HG03135 (cell line): ENCODE results near the gene MAP3K5.
A peak's percentile ranks its signal among the peaks of the same experiment; 100 is the strongest.
"Not testable (repeated sequence)": the region's sequence is repeated elsewhere in the genome, so short reads cannot be mapped to it uniquely, and the experiment has no call there.

ENCODE experiments used
- ATAC-seq: cut with Tn5 transposase; IDR thresholded peaks from one replicate; pipeline ENCODE4 v1.9.1; 2021; ENCODE audit warnings: mild to moderate bottlenecking, moderate library complexity; ENCODE audit not compliant: unreplicated experiment

MAP3K5 gene

DNA sequence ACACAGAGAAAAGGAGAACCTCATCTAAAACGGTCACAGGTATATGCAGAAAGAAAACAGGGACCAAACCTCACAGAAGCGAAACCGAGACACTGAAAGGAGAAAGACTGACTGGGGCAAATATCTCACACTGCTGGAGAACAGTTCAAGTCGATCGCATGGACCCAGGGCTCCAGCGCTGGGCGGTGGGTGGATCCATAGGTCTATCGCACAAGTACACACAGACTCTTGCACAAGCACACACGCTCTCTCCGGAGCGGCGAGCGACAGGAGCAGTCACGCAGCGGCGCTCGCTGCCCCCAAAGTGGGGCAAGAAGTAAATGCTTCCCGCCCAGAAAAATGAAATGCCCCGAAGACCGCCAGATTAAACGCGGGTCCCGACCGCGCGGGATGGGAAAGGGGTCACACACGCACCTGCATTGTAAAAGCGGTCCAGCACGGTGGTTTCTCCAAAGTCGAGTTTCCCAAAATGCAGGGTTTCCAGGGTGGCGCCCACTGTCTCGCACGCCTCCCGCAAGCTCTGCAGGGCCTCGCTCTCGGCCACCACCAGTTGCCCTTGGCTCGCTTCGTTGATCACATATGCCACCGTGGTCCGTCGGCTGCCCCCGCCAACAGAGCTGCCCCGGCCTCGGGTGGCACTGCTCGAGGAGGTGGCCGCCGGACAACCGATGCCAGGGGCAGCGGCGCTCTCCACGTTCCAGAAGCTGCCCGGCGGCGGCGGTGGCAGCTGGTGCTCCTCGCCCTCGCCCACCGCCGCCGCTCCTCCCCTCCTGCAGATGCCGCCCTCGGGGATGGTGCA, 782 bp downstream of the MAP3K5 start:
- peak; percentile 28 for ATAC-seq

DNA sequence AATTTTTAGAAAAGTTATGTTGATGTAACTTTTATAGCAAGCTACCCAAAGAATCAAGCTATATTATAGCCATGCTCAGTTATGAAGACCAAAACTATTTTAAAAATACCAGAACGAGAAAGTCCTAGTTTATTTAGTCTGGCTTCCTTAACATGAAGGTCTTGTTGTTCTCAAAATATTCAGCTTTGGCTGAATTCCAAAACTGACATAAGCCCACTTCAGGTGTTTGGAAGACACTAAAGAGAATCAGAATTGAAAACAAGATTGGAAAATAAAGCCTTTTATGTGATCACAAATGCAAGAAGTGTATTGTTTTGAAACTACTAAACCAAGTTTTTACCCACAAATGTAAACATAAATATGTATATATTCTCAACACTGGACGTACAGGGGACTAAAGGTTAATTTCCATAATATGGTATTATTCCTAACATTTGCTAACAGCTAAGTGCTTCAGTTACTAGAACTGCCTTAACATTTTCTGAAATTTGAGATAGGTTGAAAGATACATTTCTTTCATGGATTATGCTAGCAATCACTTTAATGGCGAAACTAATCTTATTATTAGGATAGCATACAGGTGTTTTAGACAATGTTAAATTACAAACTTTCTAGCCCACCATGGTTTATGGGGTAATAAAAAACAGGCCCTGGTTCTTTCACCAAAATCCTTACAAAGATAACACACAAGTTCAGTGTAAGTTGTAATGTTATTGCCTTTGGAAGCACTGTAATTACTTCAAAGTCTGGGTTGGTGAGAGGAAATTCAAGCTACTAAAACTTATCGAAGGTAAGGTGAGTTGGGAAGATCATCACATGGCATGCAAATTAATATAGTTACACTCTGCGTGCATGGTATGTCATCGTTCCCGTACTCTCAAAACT, 1.6 kb downstream of the MAP3K5 start:
- no peak for ATAC-seq

DNA sequence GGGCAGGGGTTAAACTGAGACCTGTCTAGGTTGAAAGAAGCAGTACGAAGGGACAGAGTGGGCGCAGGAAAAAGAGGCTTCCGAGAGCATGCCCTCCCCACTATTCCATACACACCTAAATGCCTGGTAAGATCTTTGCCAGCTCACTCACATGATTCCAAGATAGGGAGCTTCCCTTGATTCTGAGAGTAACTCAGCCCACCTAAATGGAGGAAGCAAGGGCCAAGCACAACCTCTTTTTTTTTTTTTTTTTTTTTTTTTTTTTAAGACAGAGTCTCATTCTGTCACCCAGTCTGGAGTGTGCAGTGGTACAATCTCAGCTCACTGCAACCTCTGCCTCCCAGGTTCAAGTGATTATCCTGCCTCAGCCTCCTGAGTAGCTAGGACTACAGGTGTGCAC, 2.8 kb downstream of the MAP3K5 start:
- not testable (repeated sequence) for ATAC-seq

DNA sequence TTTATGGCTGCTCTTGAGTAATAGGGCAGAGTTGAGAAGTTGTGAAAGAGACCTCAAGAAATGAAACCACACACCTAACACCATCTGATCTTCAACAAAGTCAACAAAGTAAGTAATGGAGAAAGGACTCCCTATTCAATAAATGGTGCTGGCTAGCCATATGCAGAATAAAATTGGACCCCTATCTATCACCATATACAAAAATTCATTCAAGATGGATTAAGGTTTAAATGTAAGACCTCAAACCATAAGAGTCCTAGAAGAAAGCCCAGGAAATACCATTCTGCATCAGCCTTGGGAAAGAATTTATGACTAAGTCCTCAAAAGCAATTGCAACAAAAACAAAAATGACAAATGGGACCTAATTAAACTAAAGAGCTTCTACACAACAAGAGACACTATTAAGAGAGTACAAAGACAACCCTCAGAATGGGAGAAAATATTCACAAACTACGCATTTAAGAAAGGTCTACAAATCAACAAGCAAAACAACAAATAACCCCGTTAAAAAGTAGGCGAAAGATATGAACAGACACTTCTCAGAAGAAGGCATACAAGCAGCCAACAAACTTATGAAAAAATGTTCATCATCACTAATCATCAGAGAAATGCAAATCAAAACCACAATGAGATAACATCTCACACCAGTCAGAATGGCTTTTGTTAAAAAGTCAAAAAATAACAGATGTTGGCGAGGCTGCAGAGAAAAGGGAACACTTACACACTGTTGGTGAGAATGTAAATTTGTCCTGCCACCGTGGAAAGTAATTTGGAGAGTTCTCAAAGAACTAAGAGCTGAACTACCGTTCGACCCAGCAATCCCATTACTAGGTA, 4.0 kb downstream of the MAP3K5 start:
- ATAC-seq = no peak

DNA sequence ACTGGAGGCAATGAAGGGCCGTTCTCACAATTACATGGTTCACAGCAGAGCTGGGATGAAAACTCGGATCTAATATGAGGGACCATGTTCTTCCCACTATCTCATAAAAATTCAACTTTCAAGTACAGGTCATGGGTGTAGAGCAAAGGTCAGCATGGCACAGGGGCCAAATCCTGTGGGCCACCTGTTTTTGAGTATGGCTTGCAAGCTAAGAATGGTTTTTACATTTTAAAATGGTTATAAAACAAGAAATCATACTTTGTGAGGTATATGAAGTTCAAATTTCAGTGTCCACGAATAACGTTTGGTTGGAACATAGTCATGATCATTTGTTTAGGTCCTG, 4.6 kb downstream of the MAP3K5 start:
- no peak for ATAC-seq

DNA sequence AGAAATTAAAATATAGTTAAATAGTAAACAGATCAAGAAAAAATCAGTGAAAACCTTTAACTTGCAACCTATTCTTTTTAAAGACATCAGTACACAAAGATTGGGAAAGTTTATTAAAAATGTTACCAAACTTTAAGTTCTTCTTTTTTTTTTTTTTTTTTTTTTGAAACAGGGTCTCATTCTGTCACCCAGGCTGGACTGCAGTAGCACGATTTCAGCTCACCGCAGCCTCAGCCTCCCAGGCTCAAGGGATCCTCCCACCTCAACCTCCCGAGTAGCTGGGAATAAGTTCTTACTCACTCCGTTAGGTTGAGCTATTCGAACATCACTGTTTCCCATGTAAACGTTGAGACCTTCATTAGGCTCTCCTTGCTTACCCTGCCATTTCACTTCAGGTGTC, 5.6 kb downstream of the MAP3K5 start:
- no peak for ATAC-seq

DNA sequence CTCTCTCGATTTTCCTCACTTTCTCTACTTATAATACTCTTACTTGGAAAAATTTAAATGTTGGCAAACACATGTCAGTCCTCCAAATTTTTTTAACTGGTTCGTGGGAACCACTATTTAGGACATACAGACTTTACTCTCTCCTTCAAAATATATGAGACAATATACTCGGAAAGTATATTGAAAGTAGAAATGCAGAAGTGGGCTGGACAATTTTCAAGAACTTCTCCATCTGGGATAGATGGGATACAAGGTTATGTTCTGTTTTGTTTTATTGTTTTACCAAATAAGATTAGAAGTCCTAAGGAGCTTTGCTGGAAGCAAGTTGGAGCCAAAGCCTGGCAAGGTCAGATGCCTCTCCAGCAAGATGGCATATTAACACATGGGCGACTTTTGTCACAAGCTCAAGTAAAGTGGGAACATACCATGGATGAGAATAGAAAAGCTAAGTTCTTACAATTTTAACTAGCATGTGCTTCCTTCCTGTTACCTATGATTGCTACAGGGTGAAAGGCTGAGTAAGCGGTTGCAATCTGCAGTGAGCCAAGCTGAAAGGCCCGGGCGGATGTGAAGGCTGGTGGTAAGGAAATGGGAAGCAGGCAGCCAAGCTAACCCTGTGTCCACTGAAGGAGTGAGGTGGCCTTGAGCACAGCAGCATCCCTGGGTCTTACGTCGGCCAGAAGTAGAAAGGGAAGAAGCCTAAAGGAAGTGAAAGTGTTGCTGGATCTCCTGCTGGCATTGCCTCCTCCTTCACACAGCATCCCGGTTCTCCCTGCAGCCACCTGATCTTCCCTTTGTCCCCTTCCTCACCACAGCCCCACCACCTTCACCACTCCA, 7.1 kb downstream of the MAP3K5 start:
- ATAC-seq = no peak

DNA sequence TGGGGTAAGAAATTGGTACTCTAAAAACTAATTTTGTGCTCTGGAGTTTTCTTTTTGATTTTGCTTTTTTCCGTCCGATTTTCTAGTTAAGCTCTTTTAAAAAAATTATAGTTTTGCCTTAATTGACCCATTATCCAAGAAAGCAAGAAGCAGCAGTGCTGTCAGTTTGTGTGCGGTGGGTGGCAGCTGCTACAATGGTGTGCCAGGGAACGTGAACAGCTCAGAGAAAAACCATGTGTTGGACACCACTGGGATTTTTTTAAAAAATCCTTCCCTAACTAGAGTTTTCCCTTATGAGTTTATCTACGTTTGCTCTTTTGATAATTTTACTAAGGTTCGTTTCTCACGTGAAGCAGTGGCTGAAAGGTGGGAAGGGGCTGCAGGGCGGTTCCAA, 8.0 kb downstream of the MAP3K5 start:
- no peak for ATAC-seq

DNA sequence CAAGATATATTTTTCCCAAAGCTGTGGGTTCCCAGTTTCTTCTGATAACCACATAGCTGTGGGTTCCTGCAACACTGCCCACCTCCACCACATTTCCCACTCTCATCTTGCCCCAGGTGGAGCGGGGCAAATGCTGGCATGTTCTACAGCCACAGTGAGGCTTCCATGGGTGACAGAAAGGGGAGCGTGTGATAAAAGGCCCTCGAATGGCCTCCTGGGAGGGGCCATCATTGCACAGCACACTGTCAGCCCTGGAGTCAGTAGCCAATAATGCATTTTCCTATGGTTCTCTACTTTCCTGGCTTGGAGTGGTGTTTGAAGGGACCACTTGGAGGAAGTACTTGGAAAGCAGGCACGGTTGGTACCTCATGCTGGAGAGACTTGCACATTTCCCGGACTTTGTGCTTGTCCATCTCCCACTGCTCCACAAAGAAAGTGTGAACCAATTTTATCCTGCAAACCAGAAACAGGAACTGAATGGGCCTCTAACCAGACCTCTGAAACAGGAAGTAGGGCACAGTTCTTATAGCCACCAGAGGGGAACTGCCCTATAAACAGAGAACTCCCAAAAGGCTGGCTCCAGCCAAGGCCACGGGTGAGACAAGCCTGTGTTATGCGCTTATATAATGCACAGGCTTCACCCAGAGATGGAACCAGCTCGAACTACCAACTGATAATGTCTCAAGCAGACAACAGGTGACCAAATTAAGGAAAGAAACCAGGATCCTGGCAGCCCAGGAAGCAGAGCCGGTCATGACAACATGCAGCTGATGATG, 8.6 kb downstream of the MAP3K5 start:
- ATAC-seq = peak; percentile 73

DNA sequence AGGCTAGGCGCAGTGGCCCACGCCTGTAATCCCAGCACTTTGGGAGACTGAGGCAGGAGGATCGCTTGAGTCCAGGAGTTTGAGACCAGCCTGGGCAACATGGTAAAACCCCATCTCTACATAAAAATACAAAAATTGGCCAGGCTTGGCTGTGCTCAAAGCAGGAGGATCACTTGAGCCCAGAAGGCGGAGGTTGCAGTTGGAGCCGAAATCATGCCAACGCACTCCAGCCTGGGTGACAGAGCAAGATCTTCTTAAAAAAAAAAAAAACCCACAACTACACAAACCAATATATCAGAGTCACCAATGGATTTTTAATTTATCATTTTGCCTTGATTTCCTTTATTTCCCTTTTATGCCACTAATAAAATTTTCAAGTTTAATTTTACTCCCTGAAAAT, 9.3 kb downstream of the MAP3K5 start:
- no peak for ATAC-seq

DNA sequence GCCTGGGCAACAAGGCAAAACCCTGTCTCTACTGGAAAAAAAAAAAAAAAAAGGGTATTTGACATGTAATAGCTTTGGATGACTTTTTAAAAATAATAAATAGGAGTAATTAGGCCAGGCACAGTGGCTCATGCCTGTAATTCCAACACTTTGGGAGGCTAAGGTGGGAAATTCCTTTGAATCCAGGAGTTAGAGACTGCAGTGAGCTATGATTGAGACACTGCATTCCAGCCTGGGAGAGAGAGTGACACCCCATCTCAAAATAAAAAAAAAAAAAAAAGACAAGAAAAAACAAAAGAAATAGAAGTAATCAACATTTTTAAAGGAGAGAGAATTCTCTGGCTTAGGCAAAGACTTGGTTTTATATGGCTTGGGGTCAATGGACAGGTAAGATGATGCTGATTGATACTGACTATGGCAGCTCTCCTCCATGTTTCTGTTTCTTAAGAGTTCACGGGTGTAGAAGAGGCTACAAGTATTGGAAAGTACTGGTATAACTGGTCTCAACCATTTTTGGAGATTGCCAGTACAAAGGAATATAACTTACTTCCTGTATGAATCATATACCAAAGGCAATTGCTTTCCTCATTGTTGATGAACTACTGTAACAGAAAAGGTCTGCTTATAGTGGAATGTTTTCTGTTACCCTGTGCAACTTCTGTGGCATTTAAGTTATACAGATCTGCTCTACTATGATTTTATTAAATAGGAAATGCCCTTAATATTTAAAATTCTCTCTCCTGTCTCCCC, 10.1 kb downstream of the MAP3K5 start:
- ATAC-seq = no peak

DNA sequence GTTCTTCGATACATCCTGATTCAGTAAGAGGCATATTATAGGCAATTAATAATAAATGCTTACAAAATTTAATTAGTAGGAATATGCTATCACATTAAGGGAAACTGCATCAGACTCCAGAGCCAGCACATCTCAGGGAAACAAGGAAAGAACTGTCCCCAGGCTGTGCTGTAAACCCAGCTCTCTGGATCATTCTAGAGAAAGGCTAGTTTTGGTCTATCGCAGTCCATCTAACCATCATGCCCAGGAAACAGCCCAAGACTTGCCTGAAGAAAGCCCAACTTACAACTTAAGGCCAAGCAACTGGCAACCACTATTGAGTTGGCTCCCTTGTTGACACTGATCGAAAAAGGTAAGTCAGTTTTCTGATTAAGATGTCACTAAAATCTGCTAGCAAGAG, 11.3 kb downstream of the MAP3K5 start:
- ATAC-seq = no peak

DNA sequence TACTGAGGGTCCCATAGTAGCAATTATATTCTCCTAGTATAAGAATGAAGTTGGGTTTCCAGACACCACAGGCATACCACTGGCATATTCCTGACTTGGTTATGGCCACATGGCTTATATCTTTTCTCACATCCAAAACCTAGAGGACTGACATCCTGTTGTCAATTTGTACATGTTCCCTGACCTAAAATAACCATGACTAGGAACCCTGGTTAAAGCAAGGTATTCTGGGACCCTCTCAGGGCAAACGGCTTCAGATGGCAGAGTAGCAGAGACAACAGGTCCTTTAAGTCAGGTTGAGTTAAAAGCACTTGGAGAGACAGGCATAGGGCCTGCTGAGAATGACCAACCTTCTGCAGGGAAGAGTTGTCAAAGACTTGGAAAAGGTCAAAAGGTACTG, 12.6 kb downstream of the MAP3K5 start:
- no peak for ATAC-seq

DNA sequence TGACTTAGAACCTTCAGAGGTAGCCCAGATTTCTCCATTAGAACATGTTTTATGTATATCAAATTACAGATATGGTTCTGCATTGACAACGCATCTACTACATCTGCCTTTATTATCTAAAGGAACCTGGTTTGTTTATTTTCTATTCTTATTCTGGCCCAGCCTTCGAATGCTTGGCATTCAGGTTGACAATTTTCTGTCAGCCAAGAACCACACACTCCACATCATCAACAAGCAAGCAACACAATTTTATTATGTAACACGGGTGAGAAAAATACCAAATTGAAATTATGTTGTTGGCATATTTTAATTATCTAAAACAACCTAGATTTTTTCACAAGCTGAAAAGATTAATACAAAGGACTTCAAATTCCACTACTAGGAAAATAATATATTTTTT, 14.6 kb downstream of the MAP3K5 start:
- no peak for ATAC-seq

DNA sequence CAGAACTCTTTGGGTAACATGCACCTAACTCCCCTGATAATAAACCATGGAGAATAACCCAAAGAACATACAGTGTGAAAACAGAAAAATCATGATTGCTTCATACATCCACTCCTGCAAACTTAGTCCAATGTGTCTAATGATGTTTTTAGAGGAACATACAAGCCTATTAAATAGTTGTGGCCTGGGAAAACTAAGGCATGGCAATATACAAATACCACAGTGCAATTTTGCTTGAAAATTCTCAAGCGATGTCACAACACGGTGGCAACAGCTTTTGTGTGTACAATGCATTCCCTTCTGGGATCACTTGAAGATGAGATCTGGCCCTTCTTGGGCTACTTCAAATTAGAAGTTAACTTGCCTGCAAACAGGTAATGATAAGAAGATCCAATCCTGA, 16.7 kb downstream of the MAP3K5 start:
- ATAC-seq = no peak

DNA sequence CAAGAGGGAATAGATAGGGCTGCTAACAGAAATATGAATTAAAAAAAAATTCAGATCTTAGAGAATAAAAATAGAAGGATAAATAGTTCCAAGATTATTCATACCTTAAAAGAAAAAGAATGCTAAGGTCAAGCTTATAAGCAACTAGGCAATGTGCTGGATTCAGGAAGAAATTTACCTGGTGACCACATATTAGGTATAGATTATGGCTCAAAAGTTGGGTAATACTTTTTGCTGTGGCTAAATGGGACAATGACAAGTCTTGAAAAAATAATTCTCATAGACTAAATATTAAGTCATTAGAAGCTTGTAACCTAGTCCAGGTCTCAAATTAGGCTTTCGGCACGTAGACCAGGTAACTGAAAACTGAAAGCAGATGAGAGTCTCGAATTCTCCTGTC, 17.2 kb downstream of the MAP3K5 start:
- no peak for ATAC-seq

DNA sequence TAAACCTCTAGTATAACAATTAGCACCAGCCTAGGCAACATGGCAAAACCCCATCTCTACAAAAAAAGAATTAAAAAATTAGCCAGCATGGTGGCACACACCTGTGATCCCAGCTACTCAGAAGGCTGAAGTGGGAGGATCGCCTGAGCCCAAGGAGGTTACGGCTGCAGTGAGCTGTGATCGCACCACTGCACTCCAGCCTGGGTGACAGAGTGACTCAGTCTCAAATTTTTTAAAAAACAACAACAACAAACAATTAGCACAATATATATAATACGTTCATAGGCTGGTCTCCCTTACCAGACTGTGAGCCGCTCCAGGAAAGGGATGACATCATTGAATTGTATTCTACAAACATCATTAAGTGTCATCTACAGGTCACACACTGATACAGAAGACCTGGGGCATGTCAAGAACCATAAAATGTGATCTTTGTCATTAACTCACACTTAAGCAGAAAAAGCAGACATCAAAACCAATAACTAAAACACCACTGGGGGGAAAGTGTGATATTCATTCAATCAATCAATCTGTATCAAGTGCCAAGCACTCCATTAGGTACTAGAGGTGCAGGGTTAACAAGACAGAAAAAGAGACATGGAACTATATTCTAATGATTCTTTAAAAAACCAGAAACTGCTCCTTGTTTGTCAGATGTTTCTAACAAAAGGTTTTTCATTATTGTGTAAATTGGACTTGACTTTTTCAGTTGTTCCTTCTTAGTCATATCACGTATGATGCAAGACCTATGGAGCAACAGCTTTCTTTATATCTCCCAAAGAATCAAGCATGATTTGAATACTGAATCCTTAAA, 17.8 kb downstream of the MAP3K5 start:
- ATAC-seq = no peak

DNA sequence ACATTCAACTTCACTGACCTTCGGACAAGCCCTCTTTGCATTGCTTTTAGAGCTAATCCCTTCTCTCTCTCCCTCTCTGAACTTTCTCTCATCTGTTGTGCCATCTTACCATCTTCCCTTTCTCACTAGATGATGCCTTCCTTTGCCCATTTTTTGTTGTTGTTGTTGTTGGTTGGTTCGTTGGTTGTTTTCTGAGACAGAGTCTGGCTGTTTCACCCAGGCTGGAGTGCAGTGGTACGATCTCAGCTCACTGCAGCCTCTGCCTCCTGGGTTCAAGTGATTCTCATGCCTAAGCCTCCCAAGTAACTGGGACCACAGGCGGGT, 18.8 kb downstream of the MAP3K5 start:
- ATAC-seq = no peak
